WTC11 (cell line): ENCODE data around the gene SNCA.

Experiments used
- AR ChIP-seq: fragments of 250-450 bp; sonication (Bioruptor Pico); IDR thresholded peaks from 2 replicates; pipeline ENCODE4 v1.9.0; 2021; ENCODE audit warnings: mild to moderate bottlenecking
- ATF2 ChIP-seq: sonication (generic); formaldehyde crosslinking; IDR thresholded peaks from 2 replicates; pipeline ENCODE4 v1.8.1; 2022; ENCODE audit warnings: low read depth, missing genetic modification reagents, borderline replicate concordance
- CTCF ChIP-seq: fragments of 200-600 bp; IDR thresholded peaks from 2 replicates; pipeline ENCODE4 v1.8.0; 2022; ENCODE audit warnings: antibody characterized with exemption
- ESRRA ChIP-seq: sonication (generic); formaldehyde crosslinking; IDR thresholded peaks from 2 replicates; pipeline ENCODE4 v1.8.1; 2022; ENCODE audit warnings: mild to moderate bottlenecking, missing genetic modification reagents, borderline replicate concordance
- HMGA2 ChIP-seq: fragments of 250-450 bp; sonication (Bioruptor Pico); IDR thresholded peaks from 2 replicates; pipeline ENCODE4 v1.4.0; 2021; ENCODE audit warnings: mild to moderate bottlenecking, moderate library complexity
- IRF2 ChIP-seq: sonication (generic); formaldehyde crosslinking; IDR thresholded peaks from 2 replicates; pipeline ENCODE4 v1.8.0; 2022; ENCODE audit warnings: low read depth, missing genetic modification reagents, borderline replicate concordance
- MLX ChIP-seq: sonication (generic); formaldehyde crosslinking; IDR thresholded peaks from 2 replicates; pipeline ENCODE4 v1.8.1; 2023; ENCODE audit warnings: mild to moderate bottlenecking, missing genetic modification reagents, moderate library complexity
- STAT6 ChIP-seq: sonication (generic); formaldehyde crosslinking; conservative IDR thresholded peaks from 2 replicates; pipeline ENCODE4 v1.8.1; 2023; ENCODE audit warnings: mild to moderate bottlenecking, low read depth, missing genetic modification reagents, moderate library complexity

GRCh38 chr4:89755220-89755619, 81.7 kb downstream of the SNCA start:
- TF ChIP-seq IRF2 (CRISPR knock-in tag) (no peak), CTCF (no peak), HMGA2 (CRISPR knock-in tag) (no peak), AR (CRISPR knock-in tag) (no peak), ESRRA (no peak), MLX (CRISPR knock-in tag) (no peak), ATF2 (CRISPR knock-in tag) (no peak), STAT6 (CRISPR knock-in tag) (no peak)
